IPS DF 19.7 (cell line): ENCODE data around the gene TXNDC12.
A peak's percentile ranks its signal among the peaks of the same experiment; 100 is the strongest.
"Not testable (repeated sequence)": the region's sequence is repeated elsewhere in the genome, so short reads cannot be mapped to it uniquely, and the experiment has no call there.

ENCODE experiments used
- DNase-seq: peaks from one replicate; pipeline ENCODE4 v3.0.0-alpha.2; 2013; ENCODE audit warnings: low read depth, low spot score

Gene TXNDC12

DNA sequence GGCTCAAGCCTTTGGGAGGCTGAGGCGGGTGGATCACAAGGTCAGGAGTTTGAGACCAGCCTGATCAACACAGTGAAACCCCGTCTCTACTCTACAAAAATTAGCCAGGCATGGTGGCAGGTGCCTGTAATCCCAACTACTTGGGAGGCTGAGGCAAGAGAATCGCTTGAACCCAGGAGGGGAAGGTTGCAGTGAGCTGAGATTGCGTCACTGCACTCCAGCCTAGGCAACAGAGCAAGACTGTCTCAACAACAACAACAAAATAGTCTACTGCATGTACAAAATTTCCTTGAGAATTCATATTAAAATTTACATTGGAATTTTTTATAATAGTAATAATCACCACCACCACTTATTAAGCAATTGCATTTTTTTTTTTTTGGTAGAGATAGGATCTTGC lies 5.7 kb downstream of the TXNDC12 start:
- not testable (repeated sequence) for DNase-seq

DNA sequence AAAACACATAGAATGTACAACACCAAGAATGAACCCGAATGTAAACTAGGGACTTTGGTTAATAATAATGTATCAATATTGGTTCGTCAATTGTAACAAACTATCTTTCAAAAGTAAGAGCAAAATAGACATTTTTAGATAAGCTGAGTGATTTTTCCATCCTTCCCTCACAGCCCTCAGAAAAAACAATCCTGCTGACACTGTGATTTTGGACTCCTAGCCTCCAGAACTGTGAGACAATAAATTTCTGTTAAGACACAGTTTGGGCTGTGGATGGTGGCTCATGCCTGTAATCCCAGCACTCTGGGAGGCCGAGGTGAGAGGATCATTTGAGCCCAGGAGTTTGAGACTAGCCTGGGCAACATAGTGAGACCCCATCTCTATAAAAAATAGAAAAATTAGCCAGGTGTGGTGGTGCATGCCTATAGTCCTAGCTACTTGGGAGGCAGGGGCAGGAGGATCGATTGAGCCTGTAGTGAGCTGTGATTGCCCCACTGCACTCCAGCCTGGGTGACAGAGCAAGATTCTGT lies 9.3 kb downstream of the TXNDC12 start:
- not testable (repeated sequence) for DNase-seq

DNA sequence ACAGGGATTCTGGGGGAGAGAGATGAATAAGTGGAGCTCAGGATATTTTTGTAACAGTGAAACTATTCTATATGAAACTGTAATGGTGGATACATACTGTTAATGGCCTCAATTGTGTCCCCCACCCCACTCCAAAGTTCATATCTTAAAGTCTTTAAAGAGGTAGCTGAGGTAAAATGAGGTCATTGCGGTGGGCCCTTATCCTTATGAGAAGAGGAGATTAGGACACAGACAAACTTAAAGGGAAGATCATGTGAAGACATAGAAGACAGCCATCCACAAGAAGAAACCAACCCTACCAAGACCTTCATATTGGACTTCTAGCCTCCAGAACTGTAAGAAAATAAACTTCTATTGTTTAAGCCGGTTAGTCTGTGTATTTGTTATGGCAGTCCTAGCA lies 9.8 kb downstream of the TXNDC12 start:
- DNase-seq: no peak

DNA sequence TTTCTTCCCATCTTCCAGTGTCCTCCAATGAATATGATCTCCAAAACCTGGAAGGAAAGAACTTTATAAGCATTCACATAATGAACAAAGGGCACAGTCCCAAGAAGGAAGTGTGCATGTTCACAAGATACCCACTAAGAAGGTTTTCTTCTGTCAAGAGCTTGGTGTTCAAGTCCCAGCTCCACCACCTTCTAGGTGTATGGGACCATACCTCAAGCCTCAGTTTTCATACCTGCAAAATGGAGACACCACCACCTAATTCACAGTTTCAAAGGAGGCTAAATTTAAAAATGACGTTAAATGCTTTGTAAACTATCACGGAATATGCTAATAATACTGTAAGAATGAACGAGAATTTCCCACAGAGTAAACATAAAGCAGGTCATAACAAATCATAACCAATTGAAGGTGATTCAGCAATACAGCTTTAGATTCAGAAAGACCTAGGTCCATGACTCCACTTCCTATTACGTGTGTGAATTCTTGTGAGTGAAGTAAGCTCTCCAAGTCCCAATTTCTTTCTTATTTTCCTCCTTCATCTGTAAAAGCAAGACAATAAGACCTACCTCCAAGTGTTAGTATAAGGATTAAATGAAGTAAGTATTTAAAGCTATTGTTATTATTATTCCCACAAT lies 13.3 kb downstream of the TXNDC12 start:
- no peak for DNase-seq

DNA sequence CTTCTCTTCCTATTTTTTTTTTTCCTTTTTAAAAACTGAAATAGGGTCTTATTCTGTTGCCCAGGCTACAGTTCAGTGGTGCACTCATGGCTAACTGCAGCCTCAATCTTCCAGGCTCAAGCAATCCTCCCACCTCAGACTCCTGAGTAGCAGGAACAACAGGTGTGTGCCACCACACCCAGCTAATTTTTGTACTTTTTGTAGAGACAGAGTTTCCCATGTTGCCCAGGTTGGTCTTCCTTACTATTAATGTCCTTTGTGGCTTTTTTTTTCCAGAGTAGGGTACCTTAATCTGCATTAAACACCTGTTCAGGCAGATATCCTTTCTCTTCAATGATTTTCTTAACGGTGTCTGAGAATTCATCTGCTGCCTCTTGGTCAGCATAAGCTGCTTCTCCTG lies 17.1 kb downstream of the TXNDC12 start:
- no peak for DNase-seq

DNA sequence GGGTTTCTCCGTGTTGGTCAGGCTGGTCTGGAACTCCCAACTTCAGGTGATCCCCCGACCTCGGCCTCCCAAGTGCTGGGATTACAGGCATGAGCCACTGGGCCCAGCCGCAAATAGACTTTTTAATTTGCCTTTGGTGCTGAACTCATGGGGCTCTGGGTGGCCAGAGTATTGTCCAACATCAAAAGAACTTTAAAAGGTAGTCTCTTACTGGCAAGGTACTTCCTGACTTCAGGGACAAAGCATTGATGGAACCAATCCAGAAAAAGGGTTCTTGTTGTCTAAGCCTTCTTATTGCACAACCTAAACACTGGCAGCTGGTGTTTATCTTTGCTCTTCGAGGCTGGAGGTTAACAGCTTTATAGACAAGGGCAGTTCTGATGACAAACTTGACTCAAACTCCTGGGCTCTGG lies 17.6 kb downstream of the TXNDC12 start:
- DNase-seq: no peak

DNA sequence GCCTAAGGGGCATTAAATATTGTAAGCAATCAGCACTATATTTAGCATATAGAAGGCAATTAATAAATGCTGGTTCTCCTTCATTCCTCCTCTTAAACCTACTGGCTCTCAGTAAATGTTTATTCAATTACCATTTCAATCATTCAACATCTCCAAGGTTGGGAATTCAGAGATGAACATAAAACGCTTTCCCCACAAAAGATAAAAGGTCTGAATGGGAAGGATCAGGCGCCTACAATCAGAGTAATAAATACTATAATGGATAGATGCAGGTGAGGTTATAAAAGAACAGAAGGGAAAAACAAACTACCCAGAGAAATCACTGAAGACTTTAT lies 21.0 kb downstream of the TXNDC12 start:
- DNase-seq: no peak

DNA sequence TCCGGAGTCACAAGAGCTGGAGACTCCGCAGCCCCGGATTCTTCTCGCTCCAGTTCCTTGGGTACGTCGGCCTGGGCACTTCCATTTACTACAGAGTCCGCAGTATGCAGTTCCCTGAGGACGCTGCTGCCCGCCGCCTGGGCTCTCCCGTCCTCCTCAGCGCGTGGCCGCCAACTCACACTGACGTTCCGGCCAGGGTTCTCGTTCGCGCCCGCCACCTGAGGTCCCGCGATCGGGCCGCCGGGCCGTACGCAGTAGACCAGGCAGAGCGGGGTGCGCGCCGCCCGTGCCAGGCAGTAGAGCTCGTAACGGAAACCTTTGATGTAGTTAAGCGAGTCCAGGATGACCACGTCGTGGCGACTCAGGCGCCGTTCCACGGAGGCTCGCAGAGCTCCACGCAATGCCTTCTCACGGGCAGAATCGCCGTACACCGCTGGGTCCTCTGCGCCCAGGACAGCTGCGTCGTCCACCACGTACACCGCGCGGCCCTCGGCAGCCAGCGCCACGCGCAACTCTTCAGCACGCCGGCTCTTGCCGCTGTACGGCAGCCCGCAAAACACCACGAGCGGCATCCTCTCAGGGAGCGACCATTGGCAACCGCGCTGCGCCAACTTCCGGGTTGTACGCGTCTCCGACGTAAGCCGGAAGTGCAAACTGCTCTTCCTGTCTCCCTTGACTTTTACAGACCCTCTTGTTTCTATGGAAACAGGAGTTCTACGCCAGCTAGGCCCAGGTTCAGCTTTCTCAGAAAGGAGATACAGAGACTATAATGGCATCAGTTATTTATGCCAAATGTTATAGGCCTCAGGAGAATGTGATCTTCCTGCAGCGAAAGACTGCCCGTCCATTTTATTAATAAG lies 21.6 kb downstream of the TXNDC12 start, which contains the start of gene KTI12:
Gene KTI12 (minus strand): TSS at position 621 of the 860 bp plus-strand sequence. CDS start 49 bp downstream, at position 572.
- peak; percentile 85 for DNase-seq

DNA sequence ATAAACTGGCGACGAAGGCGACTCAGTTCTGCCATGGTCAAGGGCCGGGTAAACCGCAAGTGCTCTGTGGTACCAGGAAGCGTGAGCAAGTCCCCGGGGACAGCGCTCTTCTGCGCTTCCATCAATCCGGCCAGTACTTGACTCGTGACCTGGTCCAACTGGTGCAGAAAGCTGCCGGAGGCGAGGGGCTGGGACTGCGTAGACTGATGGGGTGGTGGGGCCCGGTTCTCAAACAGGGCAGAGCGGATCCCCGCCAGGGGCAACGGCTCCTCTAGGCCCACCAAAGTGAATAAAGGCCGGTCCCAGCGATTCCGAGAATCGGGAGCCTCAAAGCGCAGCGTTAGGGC lies 22.2 kb downstream of the TXNDC12 start:
- DNase-seq: no peak

DNA sequence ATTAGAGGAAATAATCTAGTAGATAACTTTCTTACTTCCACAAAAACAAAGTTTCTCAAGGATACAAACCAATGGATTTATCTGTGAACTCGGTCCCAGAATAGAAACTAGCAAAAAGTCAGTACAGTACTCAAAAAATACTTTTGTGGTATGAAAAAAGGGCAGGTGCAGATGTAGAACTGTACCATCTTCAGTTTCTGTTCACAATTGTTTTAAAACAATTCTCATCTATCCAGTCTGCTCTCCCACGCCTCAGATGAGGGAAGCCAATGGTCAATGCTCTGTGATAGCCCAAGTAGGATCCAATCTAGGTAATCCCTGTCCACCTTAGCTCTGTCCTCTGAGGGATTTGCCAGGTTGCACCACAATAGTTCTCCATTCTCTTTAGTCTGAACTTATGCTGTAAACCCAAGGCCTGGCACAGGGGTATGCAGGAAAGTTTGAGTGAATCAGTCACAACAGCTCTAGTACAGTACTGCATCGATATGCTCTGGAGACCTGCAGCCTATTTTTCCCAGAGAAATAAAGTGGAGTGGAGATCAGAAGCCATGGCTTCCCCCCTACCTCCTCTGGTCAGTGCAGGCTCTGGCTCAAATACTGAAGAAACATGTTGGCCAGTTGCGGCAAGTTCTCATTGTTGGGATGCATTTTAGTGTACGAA lies 22.7 kb downstream of the TXNDC12 start:
- DNase-seq: no peak

DNA sequence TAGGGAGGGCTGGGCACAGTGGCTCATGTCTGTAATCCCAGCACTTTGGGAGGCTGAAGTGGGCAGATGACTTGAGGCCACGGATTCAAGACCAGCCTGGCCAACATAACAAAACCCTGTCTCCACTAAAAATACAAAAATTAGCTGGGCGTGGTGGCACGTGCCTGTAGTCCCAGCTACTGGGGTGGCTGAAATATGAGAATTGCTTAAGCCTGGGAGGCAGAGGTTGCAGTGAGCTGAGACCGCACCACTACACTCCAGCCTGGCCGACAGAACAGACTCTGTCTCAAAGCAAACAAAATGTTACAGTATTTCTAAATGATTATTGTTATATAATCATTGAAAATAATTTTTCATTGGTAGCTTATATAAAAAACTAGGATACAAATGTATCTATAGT lies 26.2 kb downstream of the TXNDC12 start:
- DNase-seq: not testable (repeated sequence)

DNA sequence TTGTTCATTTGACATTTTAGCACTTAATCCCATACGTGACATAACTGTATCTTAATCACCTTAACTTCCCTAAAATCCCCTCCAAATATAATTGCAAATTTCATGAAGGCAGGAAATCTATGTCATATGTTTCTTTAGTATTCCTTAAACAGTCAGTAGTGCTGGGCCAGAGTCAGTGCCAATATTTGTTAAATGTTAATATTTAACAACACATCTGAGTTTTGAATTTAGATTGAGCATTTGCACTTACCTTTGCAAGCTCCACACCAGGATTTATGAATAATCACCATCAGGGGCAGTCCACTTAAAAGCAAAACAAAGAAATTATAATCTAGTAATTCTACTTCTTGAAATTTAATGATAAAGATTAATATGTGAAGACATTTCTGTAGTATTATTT lies 26.7 kb downstream of the TXNDC12 start:
- DNase-seq: no peak

DNA sequence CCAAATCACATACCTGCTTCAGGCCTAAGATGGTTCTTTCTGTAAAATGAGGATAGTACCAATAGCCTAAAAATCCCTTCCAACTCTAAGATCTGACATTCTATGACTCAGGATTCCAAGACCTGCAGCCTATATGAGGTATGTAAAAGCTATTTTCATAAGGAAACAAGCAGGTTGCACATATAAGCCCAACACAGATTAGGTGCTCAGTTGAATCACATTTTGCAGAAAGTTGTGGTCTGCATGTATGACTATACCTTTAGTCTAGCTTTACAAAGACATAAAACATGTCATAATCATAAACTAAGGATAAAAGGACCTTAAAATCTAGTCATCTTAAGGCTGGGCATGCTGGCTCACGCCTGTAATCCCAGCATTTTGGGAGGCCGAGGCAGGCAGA lies 28.7 kb downstream of the TXNDC12 start:
- no peak for DNase-seq

DNA sequence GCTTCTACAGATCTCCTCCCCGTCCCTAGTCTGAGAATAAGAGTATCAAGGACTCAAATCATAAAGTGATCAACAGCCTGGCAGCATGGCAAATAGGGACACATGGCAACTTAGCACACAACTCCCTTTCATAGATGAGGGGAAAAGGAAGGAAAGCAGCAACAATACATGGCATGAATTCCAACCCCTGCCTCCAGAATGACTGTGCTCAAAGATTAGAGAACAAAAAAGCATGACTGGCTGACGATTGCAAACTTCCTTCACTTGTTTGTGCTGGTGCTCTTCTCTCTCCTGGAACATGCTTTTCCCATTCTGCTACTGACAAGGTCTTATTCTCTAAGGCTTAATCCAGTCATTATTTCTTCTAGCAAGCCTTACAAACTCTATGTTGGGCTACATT lies 32.9 kb downstream of the TXNDC12 start:
- DNase-seq: no peak

DNA sequence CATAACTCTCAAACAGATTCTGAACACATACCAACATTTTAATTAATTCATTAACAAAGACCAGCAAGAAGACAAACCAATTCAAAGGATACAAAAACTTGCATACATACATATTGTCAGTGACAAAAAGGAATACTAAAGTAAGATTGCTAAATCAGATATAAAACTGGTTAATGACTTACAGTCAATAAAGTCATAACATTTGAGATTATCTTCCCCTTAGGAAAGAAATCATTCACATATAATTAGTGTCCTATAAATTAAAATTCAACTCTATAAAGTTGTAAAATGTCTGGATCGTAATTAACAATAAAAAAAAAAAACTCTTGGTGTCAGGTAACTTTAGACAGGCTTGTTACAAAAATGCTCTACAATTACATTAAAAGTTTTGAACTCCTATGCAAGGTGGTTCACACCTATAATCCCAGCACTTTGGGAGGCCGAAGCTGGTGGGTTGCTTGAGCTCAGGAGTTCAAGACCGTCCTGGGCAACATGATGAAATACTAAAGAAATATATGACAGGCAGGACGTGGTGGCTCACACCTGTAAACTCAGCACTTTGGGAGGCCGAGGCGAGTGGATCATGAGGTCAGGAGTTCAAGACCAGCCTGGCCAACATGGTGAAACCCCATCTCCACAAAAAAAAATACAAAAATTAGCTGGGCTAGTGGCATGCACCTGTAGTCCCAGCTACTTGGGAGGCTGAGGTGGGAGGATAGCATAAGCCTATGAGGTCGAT lies 46.8 kb downstream of the TXNDC12 start:
- no peak for DNase-seq

DNA sequence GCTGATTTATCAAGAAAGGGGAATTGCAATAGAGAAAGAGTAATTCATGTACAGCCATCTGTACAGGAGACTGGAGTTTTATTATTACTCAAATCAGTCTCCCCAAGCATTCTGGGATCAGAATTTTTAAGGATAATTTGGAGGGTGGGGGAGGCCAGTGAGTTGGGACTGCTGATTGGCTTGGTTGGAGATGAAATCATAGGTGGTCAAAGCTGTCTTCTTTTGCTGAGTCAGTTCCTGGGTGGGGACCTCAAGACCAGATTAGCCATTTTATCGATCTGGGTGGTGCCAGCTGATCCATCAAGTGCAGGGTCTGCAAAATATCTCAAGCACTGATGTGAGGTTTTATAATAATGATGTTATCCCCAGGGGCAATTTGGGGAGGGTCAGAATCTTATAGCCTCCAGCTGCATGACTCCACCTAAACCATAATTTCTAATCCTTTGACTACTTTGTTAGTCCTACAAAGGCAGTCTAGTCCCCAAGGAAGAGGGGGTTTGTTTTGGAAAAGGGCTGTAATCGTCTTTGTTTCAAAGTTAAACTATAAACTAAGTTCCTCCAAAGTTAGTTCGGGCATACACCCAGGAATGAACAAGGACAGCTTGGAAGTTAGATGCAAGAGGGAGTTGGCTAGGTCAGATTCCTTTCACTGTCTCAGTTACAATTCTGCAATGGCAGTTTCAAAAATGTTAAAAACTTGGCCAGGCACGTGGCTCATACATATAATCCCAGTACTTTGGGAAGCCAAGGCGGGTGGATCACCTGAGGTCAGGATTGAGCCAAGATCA lies 47.6 kb downstream of the TXNDC12 start:
- DNase-seq: no peak

DNA sequence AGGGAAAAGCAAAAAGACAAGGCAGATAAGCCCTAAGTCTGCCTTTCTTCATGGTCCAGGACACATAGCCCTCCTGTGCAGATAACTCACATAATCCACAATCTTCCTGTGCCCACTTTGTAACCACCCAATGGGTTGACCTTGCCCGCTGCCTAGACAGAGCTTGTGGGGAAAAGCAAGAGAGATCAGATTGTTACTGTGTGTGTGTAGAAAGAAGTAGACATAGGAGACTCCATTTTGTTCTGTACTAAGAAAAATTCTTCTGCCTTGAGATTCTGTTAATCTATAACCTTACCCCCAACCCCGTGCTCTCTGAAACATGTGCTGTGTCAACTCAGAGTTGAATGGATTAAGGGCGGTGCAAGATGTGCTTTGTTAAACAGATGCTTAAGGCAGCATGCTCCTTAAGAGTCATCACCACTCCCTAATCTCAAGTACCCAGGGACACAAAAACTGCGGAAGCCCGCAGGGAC lies 48.9 kb downstream of the TXNDC12 start:
- not testable (repeated sequence) for DNase-seq

DNA sequence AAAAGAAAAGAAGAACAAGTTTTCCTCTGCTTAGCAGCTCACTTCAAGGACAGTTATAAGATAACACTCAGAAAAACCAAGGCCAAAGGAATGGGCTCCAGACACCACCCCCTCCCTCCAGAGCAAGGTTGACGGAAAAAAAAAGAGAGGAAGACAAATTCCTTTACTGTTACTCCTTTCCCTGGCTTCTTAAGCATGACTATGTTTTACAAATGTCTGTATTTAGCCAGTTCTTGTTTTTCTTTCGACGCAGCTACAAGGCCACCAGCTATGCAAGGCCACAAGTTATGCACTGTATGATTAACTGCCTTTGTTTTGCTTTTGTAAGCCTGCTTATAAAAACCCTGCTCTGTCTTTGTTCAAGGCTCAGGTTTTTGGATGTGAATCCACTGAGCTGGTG lies 49.4 kb downstream of the TXNDC12 start:
- not testable (repeated sequence) for DNase-seq

DNA sequence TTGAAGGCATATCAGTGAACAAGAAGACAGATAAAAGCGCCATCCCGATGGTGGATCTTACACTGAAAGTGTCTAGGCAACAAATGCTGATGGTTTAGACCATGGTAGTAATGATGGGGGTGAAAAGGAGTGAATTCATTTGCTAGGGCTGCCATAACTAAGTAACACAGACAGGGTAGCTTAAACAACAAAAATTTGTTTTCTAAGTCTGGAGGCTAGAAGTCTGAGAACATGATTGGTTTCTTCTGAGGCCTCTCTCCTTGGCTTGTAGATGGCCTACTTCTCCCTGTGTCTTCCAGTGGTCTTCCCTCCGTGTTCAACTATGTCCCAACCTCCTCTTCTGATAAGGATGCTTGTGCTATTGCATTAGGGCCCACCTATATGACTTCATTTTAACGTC lies 51.1 kb downstream of the TXNDC12 start:
- DNase-seq: no peak

DNA sequence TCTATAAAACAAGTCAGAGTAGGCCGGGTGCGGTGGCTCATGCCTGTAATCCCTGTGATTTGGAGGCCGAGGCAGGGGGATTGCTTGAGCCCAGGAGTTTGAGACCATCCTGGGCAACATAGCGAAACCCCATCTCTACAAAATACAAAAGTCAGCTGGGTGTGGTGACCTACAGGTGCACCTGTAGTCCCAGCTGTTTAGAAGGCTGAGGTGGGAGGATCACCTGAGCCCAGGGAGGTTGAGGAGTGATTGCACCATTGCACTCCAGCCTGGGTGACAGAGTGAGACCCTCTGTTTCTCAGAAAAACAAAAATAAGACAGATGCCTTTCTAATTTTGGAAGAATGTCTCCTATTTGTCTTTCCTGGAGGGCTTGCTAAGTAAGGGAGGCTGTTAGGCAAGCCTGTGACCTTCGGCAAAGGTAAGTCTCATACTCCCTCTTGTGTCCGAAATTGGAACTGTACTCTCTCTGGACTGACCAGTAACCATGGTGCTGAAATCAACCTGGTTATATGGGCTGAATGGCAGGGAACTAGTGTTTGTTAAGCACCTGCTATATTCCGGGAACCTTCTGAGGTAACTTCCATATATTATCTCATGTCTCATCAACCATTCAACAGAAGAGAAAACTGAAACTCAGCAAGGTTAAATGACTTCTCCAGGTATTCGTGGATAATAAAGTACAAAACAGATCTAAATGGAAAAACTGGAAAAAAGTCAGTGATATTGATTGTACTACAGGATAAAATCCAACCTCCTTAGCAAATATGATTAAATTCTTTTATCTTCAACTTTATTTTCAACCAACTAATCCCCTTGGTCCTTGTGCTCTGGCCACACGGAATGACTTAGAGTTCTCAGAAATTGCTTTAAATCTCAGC lies 52.7 kb downstream of the TXNDC12 start:
- DNase-seq: peak; percentile 77
